Heart left ventricle (tissue), 16 donors: ENCODE results near the gene DACT1. TPM values are rescaled to one million over a fixed set of nuclear protein-coding genes. Genes with fewer than 3 reads are reported as not detected.

ENCODE experiments used
- ATAC-seq, 4 donors: fragments of 200-7000 bp; cut with Tn5 transposase; one replicate each; pipeline ENCODE4 v1.9.1; 2020 to 2022; ENCODE audit warnings: moderate library complexity in 4 of 4, mild to moderate bottlenecking in 3 of 4, moderate number of reproducible peaks in 1 of 4
- DNase-seq, 5 donors: peaks; one replicate each; pipeline ENCODE4 v3.0.0-alpha.2; 2020
- H3K27ac ChIP-seq, 12 donors: fragments of 200-600 bp; sonication (generic) in 4 of 12; one replicate each; pipeline versions ENCODE4 v1.5.0 to v1.8.0; 2016 to 2022; ENCODE audit warnings: mild to moderate bottlenecking in 2 of 12
- H3K27me3 ChIP-seq, 9 donors: fragments of 200-600 bp; sonication (generic) in 2 of 9; one replicate each; pipeline versions ENCODE4 v1.5.1 to v1.8.0; 2016 to 2022; ENCODE audit warnings: mild to moderate bottlenecking in 3 of 9
- H3K36me3 ChIP-seq, 9 donors: fragments of 200-600 bp; sonication (generic) in 2 of 9; one replicate each; pipeline versions ENCODE4 v1.5.0 to v1.8.0; 2018 to 2022; ENCODE audit warnings: mild to moderate bottlenecking in 2 of 9
- H3K4me1 ChIP-seq, 12 donors: fragments of 200-600 bp; sonication (generic) in 4 of 12; one replicate each; pipeline versions ENCODE4 v1.5.0 to v1.8.0; 2016 to 2022; ENCODE audit warnings: mild to moderate bottlenecking in 3 of 12
- H3K4me3 ChIP-seq, 12 donors: fragments of 200-600 bp; sonication (generic) in 4 of 12; one replicate each; pipeline versions ENCODE4 v1.5.0 to v1.8.0; 2017 to 2022; ENCODE audit warnings: mild to moderate bottlenecking in 9 of 12, moderate library complexity in 4 of 12
- H3K9me3 ChIP-seq, 12 donors: fragments of 200-600 bp; sonication (generic) in 4 of 12; one replicate each; pipeline versions ENCODE4 v1.5.0 to v1.8.0; 2016 to 2022; ENCODE audit warnings: mild to moderate bottlenecking in 1 of 12
- POLR2A ChIP-seq, 2 donors: fragments of 450-650 bp; IDR thresholded peaks; one replicate each; pipeline ENCODE4 v1.6.1; 2017; ENCODE audit warnings: antibody characterized with exemption in 2 of 2, mild to moderate bottlenecking in 2 of 2, moderate library complexity in 2 of 2
- WGBS, 4 donors: extraction: QIAGEN DNeasy Blood & Tissue Kit in 2 of 4; methylation state at CpG; one replicate each; pipeline versions ENCODE4 v1.1.5 to v1.1.7; 2013 to 2018; 5-methylcytosine and 5-hydroxymethylcytosine counted together
- intact Hi-C, 10 donors: fragments of 100-400 bp; cut with DNase I; formaldehyde crosslinking; loops; one replicate each; pipeline versions ENCODE4 v1.11.1 to v1.14.2; 2022
- polyA plus RNA-seq, 2 donors: library from polyadenylated mRNA; stranded (reverse); fragments of 200-250 nt; gene quantifications; one replicate each; pipeline ENCODE4 v1.2.3, GENCODE V29; 2013
- total RNA-seq, 9 donors: library from RNA; depleted of rRNA in 2 of 9; stranded (reverse); fragments of >200 nt in 2 of 9; fragmentation: NEBNext Ultra II Directional in 3 of 9; extraction: Animal tissue kit (Norgen Biotek cat#: 25700) in 3 of 9; gene quantifications; one replicate each; pipeline versions ENCODE4 v1.1.0 to v1.2.4, GENCODE V29; 2016 to 2023
- TF ChIP-seq, protein P1 (sequence below), 12 donors: fragments of 200-600 bp; sonication (generic) in 4 of 12; IDR thresholded peaks; one replicate each; pipeline versions ENCODE4 v1.5.0 to v1.8.0; 2018 to 2022; ENCODE audit warnings: antibody characterized with exemption in 12 of 12, mild to moderate bottlenecking in 5 of 12
- donor health status: ischemic (EF 13 %, LVEDD 7.1; RV severe dilation, severe dysfunction).
- donor health status: healthy with polysubstance abuse.
- donor health status: DM: no; HTN: yes; CAD: no.
- donor health status: DM: no; HTN: no; CAD: no.
- donor health status: ischemic (EF 25% LVEDD 6.9; RV normal size, moderate dysfunction).
- donor health status: ischemic (EF 25% LVEDD 5.7; RV mildly dilated, moderate dysfunction).
- donor health status: healthy.
- donor health status: DM: yes; HTN: yes; CAD: no.
- donor health status: ischemic (EF 35%, LVEDD 5.7; RV mildly dilated, moderate dysfunction).
- donor health status: nonischemic (EF 11% LVEDD 7.7; RV severe dilation, severe dysfunction).
- donor health status: DM: yes; HTN: yes; CAD: no.
- donor health status: PGD.
- donor health status: ischemic (EF 29% LVEDD 5.4; RV normal size, mild dysfunction).
- donor health status: nonischemic (EF 23%, LVEDD 6.1; RV moderate dilation, normal function).

DACT1 gene
- total and polyA plus RNA-seq, 11 donors = 0.57 to 7.2 (median 3.0) TPM

DNA sequence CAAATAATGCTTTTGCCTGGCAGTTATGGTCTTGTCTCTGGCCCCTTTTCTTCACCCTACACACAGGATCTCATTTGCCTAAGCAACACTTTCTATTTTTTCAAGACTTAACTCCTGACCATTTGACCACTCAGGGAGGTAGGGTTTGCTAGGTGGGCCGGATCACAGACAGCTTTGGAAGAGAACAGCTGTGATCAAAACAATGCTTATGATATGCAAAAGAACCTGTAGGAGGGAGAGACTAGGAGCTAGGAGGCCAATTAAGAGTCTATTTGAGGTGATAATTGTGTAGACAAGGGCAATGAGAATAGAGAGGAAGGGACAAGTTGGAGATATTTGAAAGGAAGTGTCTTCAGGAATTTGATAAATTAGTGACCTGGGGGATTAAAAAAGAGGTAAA, 12.3 kb upstream of the DACT1 start:
- H3K36me3 ChIP-seq = no peaks in the 10 kb centered on the region
- no peak overlapping the region for H3K27ac ChIP-seq
- DNase-seq (no peak), ATAC-seq (no peak)
- no peak for TF ChIP-seq POLR2A (IDR thresholded peaks at IDR 0.05)
- TF ChIP-seq, protein P1, sequence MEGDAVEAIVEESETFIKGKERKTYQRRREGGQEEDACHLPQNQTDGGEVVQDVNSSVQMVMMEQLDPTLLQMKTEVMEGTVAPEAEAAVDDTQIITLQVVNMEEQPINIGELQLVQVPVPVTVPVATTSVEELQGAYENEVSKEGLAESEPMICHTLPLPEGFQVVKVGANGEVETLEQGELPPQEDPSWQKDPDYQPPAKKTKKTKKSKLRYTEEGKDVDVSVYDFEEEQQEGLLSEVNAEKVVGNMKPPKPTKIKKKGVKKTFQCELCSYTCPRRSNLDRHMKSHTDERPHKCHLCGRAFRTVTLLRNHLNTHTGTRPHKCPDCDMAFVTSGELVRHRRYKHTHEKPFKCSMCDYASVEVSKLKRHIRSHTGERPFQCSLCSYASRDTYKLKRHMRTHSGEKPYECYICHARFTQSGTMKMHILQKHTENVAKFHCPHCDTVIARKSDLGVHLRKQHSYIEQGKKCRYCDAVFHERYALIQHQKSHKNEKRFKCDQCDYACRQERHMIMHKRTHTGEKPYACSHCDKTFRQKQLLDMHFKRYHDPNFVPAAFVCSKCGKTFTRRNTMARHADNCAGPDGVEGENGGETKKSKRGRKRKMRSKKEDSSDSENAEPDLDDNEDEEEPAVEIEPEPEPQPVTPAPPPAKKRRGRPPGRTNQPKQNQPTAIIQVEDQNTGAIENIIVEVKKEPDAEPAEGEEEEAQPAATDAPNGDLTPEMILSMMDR (IDR thresholded peaks at IDR 0.05) = no peak
- H3K4me3 ChIP-seq = no peak overlapping the region
- intact Hi-C loops = no loop called here
- no peaks in the 10 kb centered on the region for H3K4me1 ChIP-seq
- WGBS, 4 donors = 76 to 89% (median 81%) methylated on average over 1 of the region's 1 CpG
- H3K9me3 ChIP-seq = no peaks in the 10 kb centered on the region
- H3K27me3 ChIP-seq = no peaks in the 10 kb centered on the region

DNA sequence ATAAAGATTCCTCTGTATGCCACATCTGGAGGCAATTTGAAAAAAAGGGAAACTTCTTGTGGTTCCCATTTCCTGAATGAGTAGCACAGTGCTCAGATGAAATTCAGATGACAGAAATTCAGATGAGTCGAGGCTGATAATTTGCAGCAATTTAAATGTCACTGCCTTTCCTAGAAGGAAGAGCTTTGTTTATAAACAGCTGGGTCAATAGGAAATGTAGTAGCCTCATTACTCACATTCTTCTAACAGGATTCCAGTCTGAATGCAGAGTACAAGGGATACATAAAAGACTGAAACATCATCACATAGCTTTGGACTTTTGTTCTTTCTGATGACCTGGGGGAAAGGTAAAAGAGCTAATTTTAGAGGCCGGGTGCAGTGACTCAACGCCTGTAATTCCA, 11.3 kb upstream of the DACT1 start:
- Histone ChIP-seq H3K27ac (no peak overlapping the region), H3K27me3 (peaks cover 0 to 5% (median 0%) of the 10 kb centered on the region in 9 donors), H3K36me3 (no peaks in the 10 kb centered on the region), H3K9me3 (no peaks in the 10 kb centered on the region), H3K4me1 (no peaks in the 10 kb centered on the region), H3K4me3 (no peak overlapping the region)
- TF ChIP-seq, protein P1 (IDR thresholded peaks at IDR 0.05) = no peak
- no peak for TF ChIP-seq POLR2A (IDR thresholded peaks at IDR 0.05)
- intact Hi-C loops = no loop called here
- DNase-seq (no peak), ATAC-seq (no peak)
- 51 to 56% (median 55%) methylated on average over 3 of the region's 3 CpGs for WGBS, 4 donors

DNA sequence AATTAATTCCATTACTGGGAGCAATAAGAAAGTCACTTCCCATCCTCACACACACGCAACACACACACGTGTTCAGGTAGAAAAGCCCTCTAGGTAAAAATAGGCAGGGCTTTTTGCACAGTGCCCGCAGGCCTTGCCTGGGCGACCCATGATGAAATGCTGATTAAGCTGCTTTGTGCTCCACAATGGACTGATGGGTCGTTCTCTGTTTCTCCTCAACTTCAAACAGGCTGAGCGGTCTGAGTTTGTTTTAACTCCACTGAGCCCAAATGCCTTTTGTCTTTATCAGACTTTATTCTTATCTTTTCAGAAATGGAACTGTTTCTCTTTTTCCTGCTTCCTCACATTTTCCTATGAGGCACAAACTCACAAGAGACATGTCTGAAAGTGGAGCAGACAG, 9.4 kb upstream of the DACT1 start:
- Histone ChIP-seq H3K4me3 (no peak overlapping the region), H3K9me3 (no peaks in the 10 kb centered on the region), H3K27me3 (peaks cover 0 to 5% (median 0%) of the 10 kb centered on the region in 9 donors), H3K4me1 (no peaks in the 10 kb centered on the region), H3K27ac (no peak overlapping the region), H3K36me3 (no peaks in the 10 kb centered on the region)
- 64 to 77% (median 66%) methylated on average over 6 of the region's 6 CpGs for WGBS, 4 donors
- DNase-seq (no peak), ATAC-seq (no peak)
- TF ChIP-seq, protein P1 (IDR thresholded peaks at IDR 0.05) = no peak
- TF ChIP-seq POLR2A (IDR thresholded peaks at IDR 0.05) = no peak
- intact Hi-C loops = no loop called here

DNA sequence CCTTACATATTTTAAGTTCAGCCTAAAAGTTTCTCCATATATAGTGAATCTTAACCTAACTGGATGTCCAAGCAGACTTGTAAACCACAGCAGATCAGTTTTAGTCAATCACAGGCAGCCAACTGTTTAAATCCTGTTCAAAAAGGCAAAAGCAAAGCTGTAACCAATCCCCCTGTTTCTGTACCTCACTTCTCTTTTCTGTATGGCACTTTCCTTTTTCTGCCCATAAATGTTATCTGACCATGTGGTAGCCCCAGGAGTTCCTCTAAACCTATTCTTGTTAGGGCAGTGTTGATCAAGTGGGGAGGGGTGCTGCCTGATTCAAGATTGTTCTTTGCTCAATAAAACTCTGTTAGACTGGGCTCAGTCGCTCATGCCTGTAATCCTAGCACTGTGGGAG, 8.5 kb upstream of the DACT1 start:
- no peak overlapping the region for H3K27ac ChIP-seq
- 70 to 100% (median 83%) methylated on average over 1 of the region's 1 CpG for WGBS, 4 donors
- peaks cover 0 to 5% (median 0%) of the 10 kb centered on the region in 9 donors for H3K27me3 ChIP-seq
- no peak for TF ChIP-seq POLR2A (IDR thresholded peaks at IDR 0.05)
- TF ChIP-seq, protein P1 (IDR thresholded peaks at IDR 0.05) = no peak
- no peaks in the 10 kb centered on the region for H3K9me3 ChIP-seq
- H3K4me3 ChIP-seq = no peak overlapping the region
- intact Hi-C loops = no loop called here
- H3K36me3 ChIP-seq = no peaks in the 10 kb centered on the region
- DNase-seq (no peak), ATAC-seq (no peak)
- H3K4me1 ChIP-seq = no peaks in the 10 kb centered on the region
